GM12891 (cell line): Measurements from ENCODE around the gene PANX3.
A peak's percentile ranks its signal among the peaks of the same experiment; 100 is the strongest.
"Not testable (repeated sequence)": the region's sequence is repeated elsewhere in the genome, so short reads cannot be mapped to it uniquely, and the experiment has no call there.

Source experiments
- DNase-seq: peaks from one replicate; pipeline ENCODE4 v3.0.0; 2011; ENCODE audit warnings: low spot score; ENCODE audit not compliant: insufficient read length
- FAIRE-seq: peaks from 2 replicates; lab custom pipeline; 2011; peaks lifted over from hg19 to GRCh38; lab: Jason Lieb, UNC
- PAX5 ChIP-seq: IDR thresholded peaks from 2 replicates; pipeline ENCODE4 v1.6.1; 2011; ENCODE audit warnings: low read length, moderate library complexity, mild to moderate bottlenecking; ENCODE audit not compliant: insufficient read depth, severe bottlenecking
- POLR2A ChIP-seq: IDR thresholded peaks from 2 replicates; pipeline ENCODE4 v1.6.1; 2011; ENCODE audit warnings: low read depth, low read length, control low read depth
- POLR2AphosphoS5 ChIP-seq: IDR thresholded peaks from 2 replicates; pipeline ENCODE4 v1.6.1; 2011; ENCODE audit warnings: low read depth, low read length, control low read depth
- POU2F2 ChIP-seq: IDR thresholded peaks from 2 replicates; pipeline ENCODE4 v1.6.1; 2011; ENCODE audit warnings: low read depth, mild to moderate bottlenecking, control low read depth, low read length, moderate library complexity
- SPI1 ChIP-seq: IDR thresholded peaks from 2 replicates; pipeline ENCODE4 v1.6.1; 2011; ENCODE audit warnings: low read depth, low read length, control low read depth
- TAF1 ChIP-seq: IDR thresholded peaks from 2 replicates; pipeline ENCODE4 v1.6.1; 2011; ENCODE audit warnings: low read depth, low read length, control low read depth

PANX3 gene

DNA sequence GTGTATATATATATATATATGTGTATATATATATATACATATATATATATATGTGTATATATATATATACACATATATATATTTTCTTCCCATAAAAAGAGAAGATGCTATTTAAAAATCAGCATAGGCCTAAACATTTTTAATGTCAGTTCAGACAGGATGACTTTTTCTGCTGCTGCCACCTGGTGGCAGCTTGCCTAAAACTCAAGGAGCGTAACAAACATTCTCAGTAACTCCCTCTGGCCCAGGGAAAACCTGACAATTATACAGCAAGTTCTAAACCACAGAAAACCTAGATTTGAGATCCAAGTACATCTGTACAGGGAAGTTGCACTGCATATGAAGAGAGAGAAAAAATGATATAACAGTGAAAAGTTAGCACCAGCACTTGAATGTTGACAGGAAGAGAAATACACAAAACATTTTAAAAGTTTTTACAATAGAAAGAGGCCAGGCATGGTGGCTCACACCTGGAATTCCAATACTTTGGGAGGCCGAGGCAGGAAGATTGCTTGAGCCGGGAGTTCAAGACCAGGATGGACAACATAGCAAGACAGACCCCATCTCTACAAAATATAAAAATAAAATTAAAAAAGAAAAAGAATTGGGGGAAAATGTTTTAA is 24.9 kb upstream of the PANX3 start:
- DNase-seq (no peak), FAIRE-seq (peak; percentile 77)

DNA sequence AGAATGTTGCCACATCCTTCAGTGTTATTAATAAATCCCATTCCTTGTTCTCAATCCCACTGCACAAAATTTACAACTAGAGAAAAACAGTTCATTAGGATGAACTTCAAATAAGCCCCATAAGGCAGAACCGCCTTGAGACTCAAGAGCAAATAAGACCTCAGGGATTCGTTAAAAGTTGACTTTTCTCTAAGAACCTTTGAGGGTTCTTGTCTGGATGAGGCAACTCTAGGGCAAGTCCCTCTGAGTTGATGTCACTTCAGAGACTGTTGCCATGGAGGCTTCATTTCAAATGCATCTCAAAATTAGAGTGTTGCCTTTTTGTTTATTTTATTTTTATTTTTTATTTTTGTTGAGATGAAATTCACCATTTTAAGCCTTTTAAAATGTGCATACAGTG is 19.8 kb upstream of the PANX3 start:
- DNase-seq = no peak
- FAIRE-seq = no peak

More for the DNA sequence above, 24.9 kb upstream of the PANX3 start:
- peak; percentile 42 for TF ChIP-seq PAX5
- no peak for TF ChIP-seq POU2F2
- TF ChIP-seq POLR2A = no peak

DNA sequence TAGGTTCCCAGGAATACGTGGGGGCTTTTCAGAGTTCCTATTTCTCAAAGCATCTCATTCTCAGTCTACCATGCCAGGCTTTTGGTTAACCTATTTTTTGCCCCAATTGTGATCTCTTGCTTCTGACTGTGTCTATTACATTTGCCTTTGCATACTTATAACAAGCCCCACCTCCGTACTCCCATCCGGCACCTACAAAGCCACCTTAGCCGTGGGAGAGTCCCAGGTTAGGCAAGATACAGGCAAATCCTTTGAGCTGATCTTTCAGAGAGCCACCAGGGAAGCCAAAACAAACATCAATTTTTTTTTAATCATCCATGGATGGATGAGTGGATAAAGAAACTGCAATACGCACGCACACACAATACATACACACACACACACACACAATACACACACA is 18.6 kb upstream of the PANX3 start:
- DNase-seq (no peak), FAIRE-seq (no peak)
- no peak for TF ChIP-seq POLR2AphosphoS5
- TF ChIP-seq TAF1 = no peak
- no peak for TF ChIP-seq SPI1
- TF ChIP-seq POU2F2 = no peak
- no peak for TF ChIP-seq POLR2A
- no peak for TF ChIP-seq PAX5

More for the DNA sequence above, 19.8 kb upstream of the PANX3 start:
- no peak for TF ChIP-seq POLR2AphosphoS5
- TF ChIP-seq PAX5 = no peak
- TF ChIP-seq POU2F2 = no peak
- TF ChIP-seq POLR2A = no peak
- no peak for TF ChIP-seq SPI1
- TF ChIP-seq TAF1 = no peak

DNA sequence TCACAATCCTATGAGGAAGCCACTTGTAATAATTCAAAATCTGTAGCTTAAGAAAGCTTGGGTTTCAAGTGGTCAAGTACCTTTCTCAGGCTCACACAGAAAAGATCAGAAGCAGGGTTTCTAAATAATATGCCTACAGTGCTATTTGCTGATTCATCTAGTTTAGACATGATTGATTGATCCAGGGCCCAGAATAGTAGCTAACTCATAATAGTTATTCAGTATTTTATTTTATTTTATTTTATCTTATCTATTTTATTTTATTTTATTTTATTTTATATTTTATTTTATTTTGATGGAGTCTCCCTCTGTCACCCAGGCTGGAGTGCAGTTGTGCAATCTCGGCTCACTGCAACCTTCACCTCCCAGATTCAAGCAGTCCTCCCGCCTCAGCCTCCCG is 15.9 kb upstream of the PANX3 start:
- TF ChIP-seq POLR2A (no peak), PAX5 (no peak), POLR2AphosphoS5 (no peak), TAF1 (no peak), POU2F2 (no peak), SPI1 (no peak)
- FAIRE-seq (no peak), DNase-seq (no peak)

DNA sequence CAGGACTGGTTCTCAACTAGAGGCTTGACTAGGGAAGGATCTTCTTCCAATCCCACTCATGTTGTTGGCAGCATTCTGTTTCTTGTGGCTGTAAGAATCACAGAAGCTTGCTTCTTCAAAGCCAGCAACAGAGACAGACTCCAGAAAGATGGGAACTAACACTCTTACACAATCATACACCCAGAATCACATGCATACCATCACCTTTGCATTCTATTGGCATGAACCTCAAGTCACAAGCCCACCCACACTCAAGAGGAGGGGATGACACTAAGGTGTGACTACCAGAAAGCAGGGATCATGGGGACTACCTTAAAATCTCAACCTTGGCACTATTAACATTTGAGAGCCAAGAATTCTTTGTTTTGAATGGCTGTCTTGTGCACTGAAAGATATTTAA is 13.6 kb upstream of the PANX3 start:
- DNase-seq (no peak), FAIRE-seq (no peak)
- TF ChIP-seq SPI1 = no peak
- TF ChIP-seq POLR2A = no peak
- no peak for TF ChIP-seq TAF1
- no peak for TF ChIP-seq PAX5
- no peak for TF ChIP-seq POU2F2
- no peak for TF ChIP-seq POLR2AphosphoS5

DNA sequence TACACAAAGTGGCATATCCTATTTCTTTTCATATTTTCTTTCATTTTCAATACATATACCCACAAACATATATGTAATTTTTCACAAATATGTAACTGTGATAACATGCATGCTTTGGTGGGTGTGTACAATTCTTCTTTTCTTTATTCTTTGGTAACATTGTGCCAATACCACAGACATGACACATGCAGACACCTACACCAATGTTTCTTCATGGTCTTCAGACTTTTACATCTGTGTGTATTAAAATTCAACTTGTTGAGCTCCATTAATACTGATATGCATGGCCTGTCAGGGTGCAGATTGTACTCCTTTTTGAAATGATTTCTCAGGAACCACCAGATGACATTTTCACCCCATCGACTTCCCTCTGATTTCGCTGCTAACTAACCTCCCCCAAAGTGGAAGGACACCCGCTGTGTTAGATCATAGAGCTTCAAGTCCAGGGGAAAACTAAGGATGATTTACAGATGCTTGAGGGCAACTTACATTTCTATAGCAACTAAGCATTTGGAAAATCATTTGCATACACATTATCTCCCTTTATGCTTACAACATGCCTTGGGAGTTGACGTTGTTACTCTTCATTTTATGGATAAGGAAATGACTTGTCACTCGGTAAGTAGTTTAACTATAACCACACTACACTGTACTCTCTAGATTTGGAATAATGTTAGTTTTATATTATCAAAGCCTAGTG is 10.5 kb upstream of the PANX3 start:
- TF ChIP-seq POLR2AphosphoS5 = no peak
- TF ChIP-seq POU2F2 = no peak
- TF ChIP-seq POLR2A = no peak
- no peak for TF ChIP-seq SPI1
- TF ChIP-seq TAF1 = no peak
- TF ChIP-seq PAX5 = no peak
- no peak for FAIRE-seq

DNA sequence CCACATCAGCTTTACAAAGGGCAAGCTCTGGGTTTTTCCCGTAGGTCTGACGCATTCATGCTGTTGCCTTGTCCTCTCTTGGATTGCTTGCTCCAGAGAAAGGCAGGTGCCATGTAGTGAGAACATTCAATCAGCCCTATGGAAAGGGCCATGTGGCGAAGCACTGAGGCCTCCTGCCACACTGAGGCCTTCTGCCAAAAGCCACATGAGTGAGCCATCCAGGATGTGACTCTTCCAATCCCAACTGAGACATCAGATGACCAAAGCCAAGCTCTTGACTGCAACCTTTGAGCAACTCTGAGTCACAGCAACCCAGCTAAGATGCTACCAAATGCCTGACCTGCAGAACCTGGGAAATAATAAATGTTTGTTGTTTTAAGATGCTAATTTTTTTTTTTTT is 9.0 kb upstream of the PANX3 start:
- DNase-seq (no peak), FAIRE-seq (no peak)
- no peak for TF ChIP-seq POLR2A
- TF ChIP-seq POLR2AphosphoS5 = no peak
- TF ChIP-seq SPI1 = no peak
- no peak for TF ChIP-seq PAX5
- no peak for TF ChIP-seq POU2F2
- no peak for TF ChIP-seq TAF1

More for the DNA sequence above, 10.5 kb upstream of the PANX3 start:
- DNase-seq = no peak

DNA sequence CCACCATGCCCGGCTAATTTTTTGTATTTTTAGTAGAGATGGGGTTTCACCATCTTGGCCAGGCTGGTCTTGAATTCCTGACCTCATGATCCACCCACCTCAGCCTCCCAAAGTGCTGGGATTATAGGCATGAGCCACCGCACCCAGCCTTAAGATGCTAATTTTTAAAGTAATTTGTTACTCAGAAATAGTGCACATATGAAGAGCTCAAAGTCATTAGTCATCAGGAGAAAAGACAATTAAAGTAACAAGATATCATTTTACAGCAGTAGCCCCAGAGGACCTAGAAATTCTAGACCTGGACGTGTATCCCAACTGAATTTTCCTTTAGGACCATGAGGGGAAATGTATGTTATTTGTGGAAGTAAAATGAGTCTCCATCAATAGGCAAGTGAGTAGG is 8.5 kb upstream of the PANX3 start:
- not testable (repeated sequence) for FAIRE-seq, DNase-seq

DNA sequence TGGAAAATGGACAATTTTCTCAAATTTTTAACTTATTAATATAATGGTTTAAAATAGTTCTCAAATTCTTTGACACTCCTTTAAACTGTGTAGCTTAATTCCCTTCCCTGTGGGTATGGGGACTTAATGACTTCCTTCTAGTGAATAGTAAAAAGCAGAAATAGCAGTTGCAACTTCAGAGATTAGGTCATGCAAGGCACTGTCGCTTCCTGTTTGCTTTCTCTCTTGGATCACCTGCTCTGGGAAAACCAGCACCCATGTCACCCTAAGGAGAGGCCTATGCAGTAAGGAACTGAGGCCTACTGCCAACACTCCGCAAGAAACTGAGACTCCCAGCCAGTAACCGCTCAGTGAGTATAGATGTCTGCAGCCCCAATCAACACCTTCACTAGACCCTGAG is 5.5 kb upstream of the PANX3 start:
- FAIRE-seq (no peak), DNase-seq (no peak)
- TF ChIP-seq PAX5 (no peak), SPI1 (no peak), TAF1 (no peak), POLR2AphosphoS5 (no peak), POLR2A (no peak), POU2F2 (no peak)

DNA sequence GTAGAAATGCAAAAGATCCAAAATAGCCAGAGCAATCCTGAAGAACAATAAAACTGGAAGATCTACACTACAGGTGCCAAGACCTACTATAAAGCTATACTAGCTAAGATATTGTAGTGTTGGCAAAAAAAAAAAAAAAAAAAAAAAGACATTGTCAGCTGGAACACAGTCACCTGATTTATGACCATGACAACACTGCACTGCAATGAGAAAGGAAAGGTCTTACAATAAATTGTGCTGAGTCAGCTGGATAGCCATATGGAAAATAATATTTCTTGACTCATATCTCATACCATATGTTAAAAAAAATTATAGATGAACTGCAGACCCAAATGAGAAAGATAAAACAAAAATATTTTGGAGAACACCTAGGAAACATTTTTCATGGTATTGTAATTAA is 3.1 kb upstream of the PANX3 start:
- TF ChIP-seq SPI1 (no peak), POU2F2 (no peak), PAX5 (no peak), POLR2AphosphoS5 (no peak), POLR2A (no peak), TAF1 (no peak)
- DNase-seq (no peak), FAIRE-seq (no peak)

DNA sequence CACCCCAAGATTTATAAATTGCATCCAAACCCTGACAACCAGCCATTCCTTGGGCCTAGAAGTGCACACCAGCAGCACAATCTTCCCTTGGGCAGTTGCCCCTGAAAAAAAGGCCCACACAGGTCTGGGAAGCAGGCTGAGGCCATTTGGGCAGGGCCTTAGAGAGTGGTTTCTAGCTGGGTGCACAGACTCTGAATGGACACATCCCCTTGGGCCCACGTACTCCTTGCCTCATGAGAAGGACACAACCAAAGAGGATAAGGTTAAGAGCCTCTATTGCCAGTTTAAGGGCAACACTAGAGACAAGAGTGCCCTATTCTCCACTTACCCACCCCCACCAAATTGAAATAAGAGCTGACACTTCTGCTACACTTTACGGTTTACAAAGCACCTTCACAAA is 933 bp upstream of the PANX3 start:
- FAIRE-seq (no peak), DNase-seq (no peak)
- TF ChIP-seq TAF1 = no peak
- no peak for TF ChIP-seq POLR2AphosphoS5
- TF ChIP-seq PAX5 = no peak
- no peak for TF ChIP-seq SPI1
- no peak for TF ChIP-seq POU2F2
- no peak for TF ChIP-seq POLR2A
